MM.1S (cell line): Measurements from ENCODE around the gene LDLRAD4.

ENCODE experiments used
- EZH2 ChIP-seq: fragments of 300-600 bp; sonication (generic); optimal IDR thresholded peaks from 2 replicates; pipeline ENCODE3; 2017; ENCODE audit warnings: low read depth, mild to moderate bottlenecking, antibody characterized with exemption, low read length, mixed read lengths
- EZH2phosphoT487 ChIP-seq: fragments of 300-600 bp; sonication (generic); IDR thresholded peaks from 2 replicates; pipeline ENCODE4 v1.6.1; 2018; ENCODE audit warnings: antibody characterized with exemption, low read length
- TF ChIP-seq, protein P1 (sequence below): fragments of 300-600 bp; sonication (generic); IDR thresholded peaks from 2 replicates; pipeline ENCODE4 v1.5.1; 2016; ENCODE audit warnings: antibody characterized with exemption, low read length, mixed read lengths

DNA sequence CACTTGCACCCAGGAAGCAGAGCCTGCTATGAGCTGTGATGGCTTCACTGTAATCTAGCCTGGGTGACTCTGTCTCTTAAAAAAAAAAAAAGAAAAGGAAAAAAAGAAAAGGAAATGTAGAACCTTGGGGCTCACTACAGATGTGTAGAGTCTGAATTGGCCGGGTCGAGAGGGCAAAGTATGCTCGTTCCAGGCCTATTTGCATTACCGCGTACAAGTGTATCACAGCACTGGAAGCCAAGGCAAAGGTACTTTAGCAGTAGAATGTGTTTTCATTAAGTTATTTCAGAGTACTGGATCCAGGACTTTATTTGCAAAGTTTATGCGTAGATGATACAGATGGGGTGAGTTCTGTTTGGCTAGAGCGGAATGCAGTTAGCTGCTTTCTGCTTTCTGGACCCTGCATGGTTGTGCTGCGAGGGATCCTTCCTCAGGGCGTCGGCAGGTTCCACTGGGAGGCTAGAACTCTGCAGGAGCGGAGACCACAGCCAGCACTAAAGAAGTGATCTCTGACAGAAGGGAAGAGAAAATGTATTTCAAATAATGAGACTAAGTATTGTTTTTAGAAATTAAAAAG is 51.8 kb downstream of the LDLRAD4 start:
- TF ChIP-seq, protein P1, sequence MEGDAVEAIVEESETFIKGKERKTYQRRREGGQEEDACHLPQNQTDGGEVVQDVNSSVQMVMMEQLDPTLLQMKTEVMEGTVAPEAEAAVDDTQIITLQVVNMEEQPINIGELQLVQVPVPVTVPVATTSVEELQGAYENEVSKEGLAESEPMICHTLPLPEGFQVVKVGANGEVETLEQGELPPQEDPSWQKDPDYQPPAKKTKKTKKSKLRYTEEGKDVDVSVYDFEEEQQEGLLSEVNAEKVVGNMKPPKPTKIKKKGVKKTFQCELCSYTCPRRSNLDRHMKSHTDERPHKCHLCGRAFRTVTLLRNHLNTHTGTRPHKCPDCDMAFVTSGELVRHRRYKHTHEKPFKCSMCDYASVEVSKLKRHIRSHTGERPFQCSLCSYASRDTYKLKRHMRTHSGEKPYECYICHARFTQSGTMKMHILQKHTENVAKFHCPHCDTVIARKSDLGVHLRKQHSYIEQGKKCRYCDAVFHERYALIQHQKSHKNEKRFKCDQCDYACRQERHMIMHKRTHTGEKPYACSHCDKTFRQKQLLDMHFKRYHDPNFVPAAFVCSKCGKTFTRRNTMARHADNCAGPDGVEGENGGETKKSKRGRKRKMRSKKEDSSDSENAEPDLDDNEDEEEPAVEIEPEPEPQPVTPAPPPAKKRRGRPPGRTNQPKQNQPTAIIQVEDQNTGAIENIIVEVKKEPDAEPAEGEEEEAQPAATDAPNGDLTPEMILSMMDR = no peak
- TF ChIP-seq EZH2 (no peak), EZH2phosphoT487 (no peak)
